Glutamatergic neuron (in vitro differentiated cells): Measurements from ENCODE around the gene KRT76. TPM values are rescaled to one million over a fixed set of nuclear protein-coding genes. Genes with fewer than 3 reads are reported as not detected.

Experiments used
- DNase-seq: peaks from one replicate; pipeline ENCODE4 v3.0.0; 2022
- H3K27ac Mint-ChIP-seq: one replicate; pipeline ENCODE4 v1.8.0; 2020; ENCODE audit warnings: mild to moderate bottlenecking, mixed read lengths, inconsistent platforms; ENCODE audit not compliant: unreplicated experiment
- H3K27me3 Mint-ChIP-seq: one replicate; pipeline ENCODE4 v1.8.0; 2020; ENCODE audit warnings: mild to moderate bottlenecking, moderate library complexity, mixed read lengths, inconsistent platforms; ENCODE audit not compliant: unreplicated experiment
- H3K36me3 Mint-ChIP-seq: one replicate; pipeline ENCODE4 v1.8.0; 2020; ENCODE audit warnings: mild to moderate bottlenecking, mixed read lengths, inconsistent platforms; ENCODE audit not compliant: unreplicated experiment
- H3K4me1 Mint-ChIP-seq: one replicate; pipeline ENCODE4 v1.8.0; 2020; ENCODE audit warnings: mild to moderate bottlenecking, low read depth, mixed read lengths, inconsistent platforms; ENCODE audit not compliant: unreplicated experiment
- H3K4me3 Mint-ChIP-seq: one replicate; pipeline ENCODE4 v1.8.0; 2020; ENCODE audit warnings: mild to moderate bottlenecking, mixed read lengths, inconsistent platforms; ENCODE audit not compliant: unreplicated experiment
- H3K9me3 Mint-ChIP-seq: one replicate; pipeline ENCODE4 v1.8.0; 2020; ENCODE audit warnings: mild to moderate bottlenecking, moderate library complexity, mixed read lengths, inconsistent platforms; ENCODE audit not compliant: unreplicated experiment
- CTCF ChIP-seq: fragments of 200-600 bp; sonication (generic); IDR thresholded peaks from one replicate; pipeline ENCODE4 v1.5.0; 2021; ENCODE audit not compliant: partially characterized antibody, unreplicated experiment
- total RNA-seq: library from RNA; stranded (reverse); fragmentation: NEBNext Ultra II Directional; extraction: Animal tissue kit (Norgen Biotek cat#: 25700); gene quantifications from one replicate; pipeline ENCODE4 v1.2.1, GENCODE V29; 2021; ENCODE audit not compliant: unreplicated experiment

KRT76 gene
- total RNA-seq, 1 donor from 2014 or later: not detected

- no peak for TF ChIP-seq CTCF
- no peak for DNase-seq
- Mint-ChIP-seq H3K27ac (no peak overlapping the region), H3K4me1 (peaks cover 2% of the 10 kb centered on the region), H3K36me3 (no peaks in the 10 kb centered on the region), H3K27me3 (peaks cover 2% of the 10 kb centered on the region), H3K4me3 (no peak overlapping the region), H3K9me3 (peaks cover 3% of the 10 kb centered on the region)
Observed at GRCh38 chr12:52800259-52800917, 23.2 kb upstream of the KRT76 start.

DNA sequence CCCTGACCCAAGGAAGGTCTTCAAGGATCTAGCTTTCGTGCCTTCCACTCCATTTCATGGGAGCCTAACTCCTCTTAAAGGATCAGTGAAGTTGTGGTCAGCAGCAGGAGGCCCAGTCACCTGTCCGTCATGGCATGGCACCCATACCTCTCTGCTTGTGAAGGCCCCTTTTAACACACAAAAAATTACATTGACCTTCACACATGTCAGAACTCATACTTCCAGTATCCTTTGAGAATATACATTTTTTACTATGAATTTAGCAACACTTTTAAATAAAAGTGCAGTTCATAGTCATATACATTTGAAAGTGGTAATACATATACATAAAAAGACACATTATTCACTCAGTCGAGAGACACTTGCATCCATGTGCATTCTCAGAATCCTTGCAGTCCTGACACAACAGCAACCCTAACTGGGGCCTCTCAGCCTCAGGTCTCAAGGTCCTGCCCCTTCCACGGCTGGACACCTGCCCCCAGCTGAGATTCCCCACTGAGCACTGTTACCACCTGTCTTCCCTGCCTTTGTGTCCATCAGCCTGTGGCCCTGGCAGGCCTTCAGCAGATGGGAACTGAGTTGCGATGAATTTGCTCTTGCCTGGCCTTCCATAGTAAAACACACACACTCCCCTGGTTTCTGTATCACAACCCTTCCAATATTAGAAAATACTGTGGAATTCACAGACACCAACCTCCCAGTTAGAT is 22.5 kb upstream of the KRT76 start:
- no peak for TF ChIP-seq CTCF
- DNase-seq: no peak

DNA sequence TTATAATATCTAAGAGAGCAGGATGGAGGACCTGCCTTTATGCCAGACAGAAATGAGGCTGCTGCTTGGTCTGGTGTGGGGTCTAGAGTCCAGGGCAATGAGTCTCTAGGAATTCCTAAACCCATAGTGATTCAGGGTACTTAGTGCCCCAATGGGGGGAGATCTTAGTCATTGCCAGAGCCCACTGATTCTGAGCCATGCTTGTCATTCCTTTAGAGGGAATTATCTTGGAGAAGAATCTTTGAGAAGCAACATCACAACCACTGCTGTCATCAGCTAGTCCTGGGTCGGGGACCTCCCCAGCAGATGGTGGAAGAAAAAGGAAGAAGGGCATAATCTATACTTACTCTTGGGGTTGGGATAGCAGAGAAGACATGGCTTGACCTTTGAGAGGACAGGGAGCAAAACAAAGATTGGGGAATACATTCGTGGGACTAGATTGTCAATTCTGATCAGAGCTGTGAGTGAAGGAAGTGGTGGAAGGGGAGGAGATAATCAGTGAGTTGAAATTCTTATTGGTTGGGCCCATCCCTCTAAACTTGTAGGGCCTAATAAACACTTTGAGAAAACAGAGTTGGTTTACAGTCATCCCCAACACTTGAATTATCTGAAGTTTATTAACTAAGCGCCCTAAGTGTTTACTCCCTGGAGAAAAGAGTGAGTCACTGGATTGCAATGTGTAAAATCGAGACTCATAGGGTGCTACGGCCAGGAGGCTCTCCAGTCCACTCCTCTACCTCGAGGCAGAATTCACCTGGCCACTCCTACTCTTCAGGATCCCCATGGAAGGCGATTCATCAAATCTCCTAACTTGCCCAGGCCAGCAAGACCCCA is 21.7 kb upstream of the KRT76 start:
- Mint-ChIP-seq H3K27me3 (peaks cover 2% of the 10 kb centered on the region), H3K9me3 (peaks cover 2% of the 10 kb centered on the region), H3K36me3 (no peaks in the 10 kb centered on the region), H3K4me1 (peaks cover 2% of the 10 kb centered on the region), H3K27ac (no peak overlapping the region), H3K4me3 (no peak overlapping the region)
- DNase-seq: no peak
- TF ChIP-seq CTCF: no peak

More for the DNA sequence above, 22.5 kb upstream of the KRT76 start:
- H3K36me3 Mint-ChIP-seq: no peaks in the 10 kb centered on the region
- no peak overlapping the region for H3K4me3 Mint-ChIP-seq
- peaks cover 2% of the 10 kb centered on the region for H3K27me3 Mint-ChIP-seq
- peaks cover 2% of the 10 kb centered on the region for H3K4me1 Mint-ChIP-seq
- peaks cover 2% of the 10 kb centered on the region for H3K9me3 Mint-ChIP-seq
- no peak overlapping the region for H3K27ac Mint-ChIP-seq

DNA sequence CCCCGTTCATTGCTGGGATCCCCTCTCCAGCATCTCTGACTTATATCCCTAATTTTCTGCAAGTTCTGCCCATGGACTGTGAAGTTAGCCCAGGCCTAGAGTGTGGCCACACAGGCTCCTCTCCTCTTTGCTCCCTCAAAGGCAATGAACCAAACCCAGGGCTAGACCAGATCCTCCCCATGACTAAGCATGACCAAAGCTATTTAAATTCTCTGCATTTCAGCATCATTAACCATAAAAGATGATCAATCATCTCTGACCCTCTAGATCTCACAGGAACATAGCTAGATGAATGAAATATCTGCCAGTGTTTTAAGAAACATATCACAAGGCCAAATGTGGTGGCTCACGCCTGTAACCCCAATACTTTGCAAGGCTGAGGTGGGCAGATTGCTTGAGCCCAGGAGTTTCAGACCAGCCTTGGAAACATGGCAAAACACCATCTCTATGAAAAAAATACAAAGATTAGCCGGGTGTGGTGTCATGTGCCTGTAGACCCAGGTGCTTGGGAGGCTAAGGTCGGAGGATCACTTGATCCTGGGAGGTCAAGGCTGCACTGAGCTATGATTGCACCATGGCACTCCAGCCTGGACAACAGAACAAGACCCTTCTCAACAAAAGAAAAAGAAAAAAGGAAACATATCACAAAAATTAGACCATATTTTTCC is 21.0 kb upstream of the KRT76 start:
- peaks cover 2% of the 10 kb centered on the region for H3K9me3 Mint-ChIP-seq
- peaks cover 2% of the 10 kb centered on the region for H3K4me1 Mint-ChIP-seq
- DNase-seq: no peak
- H3K36me3 Mint-ChIP-seq: no peaks in the 10 kb centered on the region
- TF ChIP-seq CTCF: no peak
- no peak overlapping the region for H3K27ac Mint-ChIP-seq
- H3K27me3 Mint-ChIP-seq: peaks cover 2% of the 10 kb centered on the region
- H3K4me3 Mint-ChIP-seq: no peak overlapping the region
